Measurements from ENCODE around the gene NAXD. TPM values are rescaled to one million over a fixed set of nuclear protein-coding genes. Genes with fewer than 3 reads are reported as not detected.

The NAXD gene
- total RNA-seq, 1 donor from 2014 or later = 25.6 TPM

GRCh38 chr13:110680852-110681251, 65.5 kb downstream of the NAXD start:
- Histone ChIP-seq H3K27me3 (ENCODE audit: control insufficient read depth, insufficient read depth, low read length) (no peaks in the 10 kb centered on the region), H3K4me3 (ENCODE audit: low read depth, low read length) (no peak overlapping the region), H3K36me3 (ENCODE audit: control insufficient read depth, insufficient read depth, low read length) (peaks cover 5% of the 10 kb centered on the region)
- DNase-seq (ENCODE audit: low read depth) = no peak
- peak; percentile 50 for TF ChIP-seq CTCF (IDR thresholded peaks at IDR 0.05; ENCODE audit: insufficient read depth, low read length, poor library complexity, severe bottlenecking)

- Histone ChIP-seq H3K4me3 (ENCODE audit: low read depth, low read length) (no peak overlapping the region), H3K36me3 (ENCODE audit: control insufficient read depth, insufficient read depth, low read length) (peaks cover 5% of the 10 kb centered on the region), H3K27me3 (ENCODE audit: control insufficient read depth, insufficient read depth, low read length) (no peaks in the 10 kb centered on the region)
- no peak for TF ChIP-seq CTCF (IDR thresholded peaks at IDR 0.05; ENCODE audit: insufficient read depth, low read length, poor library complexity, severe bottlenecking)
- no peak for DNase-seq (ENCODE audit: low read depth)
These were observed 66.7 kb downstream of the NAXD start for GRCh38 chr13:110681868-110682550.

- DNase-seq (ENCODE audit: low read depth) = no peak
- TF ChIP-seq CTCF (IDR thresholded peaks at IDR 0.05; ENCODE audit: insufficient read depth, low read length, poor library complexity, severe bottlenecking) = no peak
- peaks cover 5% of the 10 kb centered on the region for H3K36me3 ChIP-seq (ENCODE audit: control insufficient read depth, insufficient read depth, low read length)
- H3K27me3 ChIP-seq (ENCODE audit: control insufficient read depth, insufficient read depth, low read length) = no peaks in the 10 kb centered on the region
- no peak overlapping the region for H3K4me3 ChIP-seq (ENCODE audit: low read depth, low read length)
These were observed 67.4 kb downstream of the NAXD start for GRCh38 chr13:110682746-110683145.

- H3K27me3 ChIP-seq (ENCODE audit: control insufficient read depth, insufficient read depth, low read length) = no peaks in the 10 kb centered on the region
- H3K36me3 ChIP-seq (ENCODE audit: control insufficient read depth, insufficient read depth, low read length) = peaks cover 5% of the 10 kb centered on the region
- no peak for DNase-seq (ENCODE audit: low read depth)
- no peak overlapping the region for H3K4me3 ChIP-seq (ENCODE audit: low read depth, low read length)
- TF ChIP-seq CTCF (IDR thresholded peaks at IDR 0.05; ENCODE audit: insufficient read depth, low read length, poor library complexity, severe bottlenecking) = peak; percentile 60
These were observed 68.0 kb downstream of the NAXD start for GRCh38 chr13:110683203-110683883.

- Histone ChIP-seq H3K27me3 (ENCODE audit: control insufficient read depth, insufficient read depth, low read length) (no peaks in the 10 kb centered on the region), H3K36me3 (ENCODE audit: control insufficient read depth, insufficient read depth, low read length) (peaks cover 5% of the 10 kb centered on the region), H3K4me3 (ENCODE audit: low read depth, low read length) (no peak overlapping the region)
- TF ChIP-seq CTCF (IDR thresholded peaks at IDR 0.05; ENCODE audit: insufficient read depth, low read length, poor library complexity, severe bottlenecking) = no peak
- DNase-seq (ENCODE audit: low read depth) = no peak
These were observed 68.6 kb downstream of the NAXD start for GRCh38 chr13:110683921-110684320.

Measured in kidney epithelial cell (primary cell).